Measurements from ENCODE around the gene ADAMTS10. TPM values are rescaled to one million over a fixed set of nuclear protein-coding genes. Genes with fewer than 3 reads are reported as not detected.
A peak's percentile ranks its signal among the peaks of the same experiment; 100 is the strongest.

Gene ADAMTS10
- total and polyA plus RNA-seq, 2 of the 13 experiments (the other 11 are each of a cell fraction or from before 2014, with no cell fraction given) = 0.49 to 1.7 TPM

GRCh38 chr19:8640402-8641004 is 30.0 kb upstream of the ADAMTS10 start (continued):
- no peak for TF ChIP-seq ZNF552 (CRISPR knock-in tag; IDR thresholded peaks at IDR 0.05; ENCODE audit: borderline replicate concordance)
- TF ChIP-seq PAXIP1 (CRISPR knock-in tag; conservative IDR thresholded peaks at IDR 0.05) = peak; percentile 90
- TF ChIP-seq HNF1B (CRISPR knock-in tag; IDR thresholded peaks at IDR 0.05) = peak; percentile 90
- TF ChIP-seq ZNF788 (CRISPR knock-in tag; IDR thresholded peaks at IDR 0.05; ENCODE audit: borderline replicate concordance) = peak; percentile 44; the same call in 1 of the 2 replicates
- TF ChIP-seq HNRNPLL (IDR thresholded peaks at IDR 0.05; ENCODE audit: low read depth, low read length, poor library complexity, severe bottlenecking) = no peak
- no peak for TF ChIP-seq HNRNPL (IDR thresholded peaks at IDR 0.05; ENCODE audit: low read depth, low read length)
- no peak for TF ChIP-seq ZNF577 (CRISPR knock-in tag; IDR thresholded peaks at IDR 0.05; ENCODE audit: borderline replicate concordance, low read depth)
- no peak for TF ChIP-seq MLLT10 (CRISPR knock-in tag; IDR thresholded peaks at IDR 0.05)
- no peak for TF ChIP-seq DNMT1 (CRISPR knock-in tag; IDR thresholded peaks at IDR 0.05)
- peak; percentile 62 for TF ChIP-seq MYPOP (CRISPR knock-in tag; IDR thresholded peaks at IDR 0.05)
- no peak for TF ChIP-seq SOX6 (IDR thresholded peaks at IDR 0.05)
- TF ChIP-seq SOX6 (CRISPR knock-in tag; IDR thresholded peaks at IDR 0.05) = peak; percentile 91
- no peak for TF ChIP-seq AGO2 (optimal IDR thresholded peaks at IDR 0.05; ENCODE audit: low read depth, low read length)
- peak; percentile 100 for TF ChIP-seq ZNF136 (CRISPR knock-in tag; IDR thresholded peaks at IDR 0.05; ENCODE audit: low read depth)
- TF ChIP-seq ZMYM4 (CRISPR knock-in tag; IDR thresholded peaks at IDR 0.05) = peak; percentile 54
- no peak for TF ChIP-seq SCMH1 (CRISPR knock-in tag; IDR thresholded peaks at IDR 0.05; ENCODE audit: borderline replicate concordance)
- TF ChIP-seq SETDB1 (CRISPR knock-in tag; IDR thresholded peaks at IDR 0.05; ENCODE audit: borderline replicate concordance) = no peak
- peak; percentile 14; the same call in 1 of the 2 replicates for TF ChIP-seq SPEN (CRISPR knock-in tag; IDR thresholded peaks at IDR 0.05; ENCODE audit: low read depth)
- no peak for TF ChIP-seq XBP1 (CRISPR knock-in tag; IDR thresholded peaks at IDR 0.05)
- no peak for TF ChIP-seq ZBTB2 (CRISPR knock-in tag; IDR thresholded peaks at IDR 0.05; ENCODE audit: low read depth)
- no peak for TF ChIP-seq TAF1 (CRISPR knock-in tag; IDR thresholded peaks at IDR 0.05)
- no peak for TF ChIP-seq CBFB (CRISPR knock-in tag; IDR thresholded peaks at IDR 0.05)
- peak; percentile 95 for TF ChIP-seq CEBPG (CRISPR knock-in tag; IDR thresholded peaks at IDR 0.05)

All from HepG2 (cell line).